HG02763 (cell line): ENCODE measurements around the gene TAF3.

Experiments used
- ATAC-seq: cut with Tn5 transposase; IDR thresholded peaks from one replicate; pipeline ENCODE4 v1.9.1; 2021; ENCODE audit warnings: mild to moderate bottlenecking, moderate library complexity; ENCODE audit not compliant: unreplicated experiment

The TAF3 gene

GRCh38 chr10:7932301-7933036 is 114.2 kb downstream of the TAF3 start:
- ATAC-seq, result no peak

GRCh38 chr10:7933262-7933661 is 115.0 kb downstream of the TAF3 start:
- ATAC-seq, result no peak

GRCh38 chr10:7933757-7934156 is 115.5 kb downstream of the TAF3 start:
- no peak for ATAC-seq

- ATAC-seq, result no peak
These were observed 119.1 kb downstream of the TAF3 start for GRCh38 chr10:7937315-7937945.

- no peak for ATAC-seq
These were observed 123.3 kb downstream of the TAF3 start for GRCh38 chr10:7941576-7941975.

- ATAC-seq, result no peak
These were observed 124.0 kb downstream of the TAF3 start for GRCh38 chr10:7942316-7942715.

GRCh38 chr10:7942859-7943258 is 124.6 kb downstream of the TAF3 start:
- ATAC-seq, result no peak

- ATAC-seq, result no peak
These were observed 125.8 kb downstream of the TAF3 start for GRCh38 chr10:7944215-7944480.

GRCh38 chr10:7944537-7944936 is 126.2 kb downstream of the TAF3 start:
- ATAC-seq, result no peak

GRCh38 chr10:7945034-7945433 is 126.7 kb downstream of the TAF3 start:
- no peak for ATAC-seq

GRCh38 chr10:7945469-7946187 is 127.3 kb downstream of the TAF3 start:
- no peak for ATAC-seq

- ATAC-seq, result no peak
These were observed 130.2 kb downstream of the TAF3 start for GRCh38 chr10:7948371-7949000.

- ATAC-seq, result no peak
These were observed 132.9 kb downstream of the TAF3 start for GRCh38 chr10:7950981-7951847.

GRCh38 chr10:7952266-7952665 is 134.0 kb downstream of the TAF3 start:
- ATAC-seq, result no peak

GRCh38 chr10:7953447-7953846 is 135.1 kb downstream of the TAF3 start:
- ATAC-seq, result no peak

GRCh38 chr10:7955446-7955845 is 137.1 kb downstream of the TAF3 start:
- ATAC-seq, result no peak

GRCh38 chr10:7956508-7956907 is 138.2 kb downstream of the TAF3 start:
- ATAC-seq, result peak; percentile 91

GRCh38 chr10:7957591-7957990 is 139.3 kb downstream of the TAF3 start:
- no peak for ATAC-seq

- ATAC-seq, result no peak
These were observed 140.1 kb downstream of the TAF3 start for GRCh38 chr10:7958442-7958841.

GRCh38 chr10:7960108-7960507 is 141.8 kb downstream of the TAF3 start:
- no peak for ATAC-seq

- ATAC-seq, result no peak
These were observed 144.3 kb downstream of the TAF3 start for GRCh38 chr10:7962592-7962991.
